K562 (cell line): ENCODE data around the gene ACOT13. TPM values are rescaled to one million over a fixed set of nuclear protein-coding genes. Genes with fewer than 3 reads are reported as not detected.

ENCODE experiments used
- BCLAF1 ChIP-seq, 2 experiments: fragments of 450-650 bp in 1 of 2; IDR thresholded peaks; 2 replicates each; pipeline ENCODE4 v1.6.1; 2011 to 2017; ENCODE audit warnings: low read depth in 2 of 2, antibody characterized with exemption in 1 of 2, borderline replicate concordance in 1 of 2, low read length in 1 of 2, mild to moderate bottlenecking in 1 of 2, mixed read lengths in 1 of 2; ENCODE audit not compliant: control insufficient read depth in 1 of 2
- CTCFL ChIP-seq: IDR thresholded peaks from 2 replicates; pipeline ENCODE4 v1.6.1; 2011; ENCODE audit warnings: borderline replicate concordance, low read depth, mild to moderate bottlenecking, moderate library complexity, low read length; ENCODE audit not compliant: insufficient read depth, poor library complexity, severe bottlenecking
- ETV1 ChIP-seq: fragments of 450-650 bp; conservative IDR thresholded peaks from 2 replicates; pipeline ENCODE4 v1.6.1; 2016; ENCODE audit warnings: missing genetic modification characterization, control low read depth, low read depth, missing compliant biosample characterization
- GTF2F1 ChIP-seq: IDR thresholded peaks from 2 replicates; pipeline ENCODE4 v1.6.1; 2011; ENCODE audit warnings: low read depth, low read length, improper control_type of control experiment
- HMG20A ChIP-seq: fragments of 450-650 bp; formaldehyde crosslinking; conservative IDR thresholded peaks from 2 replicates; pipeline ENCODE4 v1.4.0; 2020; ENCODE audit warnings: mild to moderate bottlenecking, mixed read lengths
- KHSRP ChIP-seq: fragments of 450-650 bp; IDR thresholded peaks from 2 replicates; pipeline ENCODE4 v1.6.1; 2017
- OTX1 ChIP-seq: fragments of 450-650 bp; formaldehyde crosslinking; IDR thresholded peaks from 2 replicates; pipeline ENCODE4 v1.4.0; 2022; ENCODE audit warnings: mild to moderate bottlenecking
- PATZ1 ChIP-seq: fragments of 250-450 bp; sonication (Bioruptor Pico); IDR thresholded peaks from 2 replicates; pipeline ENCODE4 v1.5.0; 2020; ENCODE audit warnings: mild to moderate bottlenecking, borderline replicate concordance
- PHB2 ChIP-seq: fragments of 450-650 bp; IDR thresholded peaks from 2 replicates; pipeline ENCODE4 v1.6.1; 2017; ENCODE audit warnings: low read depth
- PHF8 ChIP-seq: fragments of 200-600 bp; sonication (generic); IDR thresholded peaks from 2 replicates; pipeline ENCODE4 v1.6.1; 2012; ENCODE audit warnings: mixed run types, mild to moderate bottlenecking, inconsistent platforms, low read length, moderate library complexity, borderline replicate concordance
- PPARD ChIP-seq: fragments of 250-450 bp; sonication (Bioruptor Pico); IDR thresholded peaks from 2 replicates; pipeline ENCODE4 v1.8.0; 2022; ENCODE audit warnings: inconsistent platforms, mild to moderate bottlenecking, moderate library complexity
- PRPF4 ChIP-seq: fragments of 200-400 bp; formaldehyde crosslinking; IDR thresholded peaks from one replicate; pipeline ENCODE4 v1.6.1; 2017; ENCODE audit warnings: low read length, low read depth, mild to moderate bottlenecking; ENCODE audit not compliant: insufficient read depth, poor library complexity, severe bottlenecking
- RBBP5 ChIP-seq: fragments of 200-600 bp; sonication (generic); IDR thresholded peaks from 2 replicates; pipeline ENCODE4 v1.6.1; 2012; ENCODE audit warnings: borderline replicate concordance, mild to moderate bottlenecking, low read length, control low read depth, inconsistent platforms; ENCODE audit not compliant: insufficient read depth, poor library complexity, severe bottlenecking
- RUNX1 ChIP-seq: sonication (generic); IDR thresholded peaks from 2 replicates; pipeline ENCODE4 v1.6.1; 2016; ENCODE audit warnings: antibody characterized with exemption, low read depth
- SMARCE1 ChIP-seq: fragments of 450-650 bp; IDR thresholded peaks from 2 replicates; pipeline ENCODE4 v1.7.1; 2016; ENCODE audit warnings: mild to moderate bottlenecking
- SMC3 ChIP-seq: conservative IDR thresholded peaks from 2 replicates; pipeline ENCODE4 v1.6.1; 2011; ENCODE audit warnings: low read depth, low read length, improper control_type of control experiment; ENCODE audit not compliant: insufficient read depth
- SNRNP70 ChIP-seq: fragments of 200-400 bp; formaldehyde crosslinking; optimal IDR thresholded peaks from 2 replicates; pipeline ENCODE3; 2017; ENCODE audit warnings: low read depth, low read length
- TRIM28 ChIP-seq: fragments of 450-650 bp; IDR thresholded peaks from 2 replicates; pipeline ENCODE4 v1.6.1; 2017
- ZBTB17 ChIP-seq: fragments of 450-650 bp; formaldehyde crosslinking; IDR thresholded peaks from 2 replicates; pipeline ENCODE4 v1.4.0; 2020; ENCODE audit warnings: mild to moderate bottlenecking
- ZNF24 ChIP-seq: fragments of 450-650 bp; IDR thresholded peaks from 2 replicates; pipeline ENCODE4 v1.6.1; 2016
- ZNF324 ChIP-seq: fragments of 250-450 bp; sonication (Bioruptor Pico); IDR thresholded peaks from 2 replicates; pipeline ENCODE4 v1.4.0; 2020; ENCODE audit warnings: mild to moderate bottlenecking
- polyA plus RNA-seq, 8 experiments: library from polyadenylated mRNA; depleted of rRNA in 4 of 8; stranded (reverse) in 5 of 8; unstranded in 3 of 8; fragments of >200 nt; fragmentation: Nextera tagmentation in 2 of 8; fragmentation: Illumina TruSeq in 1 of 8; extraction: Ambion mirVana in 2 of 8; extraction: Trizol in 1 of 8; gene quantifications; 2 replicates each; pipeline versions ENCODE4 v1.2.1 to v1.2.3, GENCODE V29; 2011 to 2014; ENCODE audit warnings: inconsistent platforms in 1 of 8, missing spikeins in 1 of 8
- total RNA-seq, 7 experiments: library from RNA; depleted of rRNA in 6 of 7; stranded (reverse); fragments of >200 nt in 6 of 7; fragmentation: Illumina TruSeq in 2 of 7; extraction: Trizol in 2 of 7; gene quantifications; 2 replicates each; pipeline versions ENCODE4 v1.2.1 to v1.2.3, GENCODE V29; 2011 to 2021; ENCODE audit warnings: low replicate concordance in 1 of 7

The ACOT13 gene
- total and polyA plus RNA-seq, 9 of the 15 experiments (the other 6 are each of a cell fraction or from before 2014, with no cell fraction given): 14.1 to 129 (median 65.7) TPM

- TF ChIP-seq PATZ1 (CRISPR knock-in tag): no peak
- TF ChIP-seq GTF2F1: 0 out of 2 replicates have a peak, but pooled peaks have one; percentile 83
- no peak for TF ChIP-seq PHB2
- no peak for TF ChIP-seq PPARD (CRISPR knock-in tag)
- TF ChIP-seq ZBTB17 (CRISPR knock-in tag): peak; percentile 54; the same call in 1 of the 2 replicates
- TF ChIP-seq BCLAF1 (IDR thresholded peaks at IDR 0.05; ENCODE audit: borderline replicate concordance in 1 of 2, control insufficient read depth in 1 of 2, low read depth in 2 of 2, low read length in 1 of 2): peak in 1 of 2 experiments; percentile 89; a peak in 1 of 4 replicates
- TF ChIP-seq SMC3: peak; percentile 33; the same call in 1 of the 2 replicates
- TF ChIP-seq OTX1 (CRISPR knock-in tag): peak; percentile 21; the same call in 1 of the 2 replicates
- TF ChIP-seq CTCFL: peak; percentile 89
- TF ChIP-seq RUNX1: peak; percentile 48; the same call in 1 of the 2 replicates
- TF ChIP-seq ETV1 (tag): peak; percentile 80
- TF ChIP-seq PRPF4: no peak
- no peak for TF ChIP-seq KHSRP
- peak; percentile 82 for TF ChIP-seq SMARCE1
- TF ChIP-seq ZNF24: peak; percentile 76
- peak; percentile 95 for TF ChIP-seq RBBP5
- TF ChIP-seq ZNF324: no peak
- TF ChIP-seq TRIM28: peak; percentile 39; the same call in 1 of the 2 replicates
- TF ChIP-seq SNRNP70: no peak
- TF ChIP-seq HMG20A (CRISPR knock-in tag): no peak
- peak; percentile 96 for TF ChIP-seq PHF8
Observed at GRCh38 chr6:24666641-24667377, at the start of gene ACOT13, which contains the start of gene TDP2 (continued).
